H1 (cell line): ENCODE data around the gene METTL8. TPM values are rescaled to one million over a fixed set of nuclear protein-coding genes. Genes with fewer than 3 reads are reported as not detected.
"Not testable (repeated sequence)": the region's sequence is repeated elsewhere in the genome, so short reads cannot be mapped to it uniquely, and the experiment has no call there.

Experiments used
- CTCF ChIA-PET: fragments of 300-600 bp; sonication (Branson Sonifier 250); formaldehyde crosslinking; loops from one replicate; lab custom pipeline; 2021; ENCODE audit not compliant: partially characterized antibody; lab: Charles Lee
- POLR2A ChIA-PET: fragments of 300-600 bp; sonication (Branson Sonifier 250); formaldehyde crosslinking; loops from one replicate; lab custom pipeline; 2021; ENCODE audit warnings: inconsistent platforms; ENCODE audit not compliant: partially characterized antibody; lab: Charles Lee
- DNase-seq, 2 experiments: peaks; one replicate each; pipeline versions ENCODE4 v3.0.0 to v3.0.0-alpha.2; 2010 to 2022; ENCODE audit warnings: low spot score in 2 of 2, low read depth in 1 of 2, mixed read lengths in 1 of 2
- FAIRE-seq: peaks from 2 replicates; lab custom pipeline; 2011; peaks lifted over from hg19 to GRCh38; lab: Jason Lieb, UNC
- H2AFZ ChIP-seq: 2 replicates; pipeline ENCODE4 v1.8.1; 2012; ENCODE audit warnings: low read length, inconsistent platforms
- H2AK5ac ChIP-seq: 2 replicates; pipeline ENCODE4 v1.6.1; 2013; ENCODE audit warnings: low read depth, low read length
- H2BK120ac ChIP-seq: replicated peaks from 2 replicates; pipeline ENCODE3; 2013; ENCODE audit warnings: low read depth, low read length, inconsistent platforms
- H2BK12ac ChIP-seq: 2 replicates; pipeline ENCODE4 v1.6.1; 2013; ENCODE audit warnings: low read depth, low read length
- H2BK15ac ChIP-seq: 2 replicates; pipeline ENCODE4 v1.6.1; 2013; ENCODE audit warnings: low read length
- H2BK20ac ChIP-seq: 2 replicates; pipeline ENCODE4 v1.6.1; 2013; ENCODE audit warnings: low read length
- H2BK5ac ChIP-seq: 2 replicates; pipeline ENCODE4 v1.6.1; 2013; ENCODE audit warnings: low read depth, low read length
- H3K14ac ChIP-seq: 2 replicates; pipeline ENCODE4 v1.6.1; 2013; ENCODE audit warnings: inconsistent platforms; ENCODE audit not compliant: insufficient read length
- H3K18ac ChIP-seq: 2 replicates; pipeline ENCODE4 v1.6.1; 2013; ENCODE audit warnings: low read length; ENCODE audit errors: extremely low read depth
- H3K23ac ChIP-seq: 2 replicates; pipeline ENCODE4 v1.6.1; 2013; ENCODE audit warnings: inconsistent platforms; ENCODE audit not compliant: insufficient read length
- H3K23me2 ChIP-seq: 2 replicates; pipeline ENCODE4 v1.6.1; 2013; ENCODE audit warnings: low read depth, low read length
- H3K27ac ChIP-seq: 2 replicates; pipeline ENCODE4 v1.6.1; 2011; ENCODE audit warnings: low read depth, low read length, inconsistent platforms
- H3K27me3 ChIP-seq, 4 experiments: replicated peaks in 1 of 4; 1 replicate in 1 of 4; 2 replicates in 3 of 4; pipeline versions ENCODE4 v1.6.1 to v1.8.1; 2011 to 2013; ENCODE audit warnings: low read length in 3 of 4, mild to moderate bottlenecking in 3 of 4, inconsistent platforms in 2 of 4, mixed read lengths in 2 of 4, moderate library complexity in 1 of 4; ENCODE audit not compliant: control insufficient read depth in 3 of 4, insufficient read depth in 3 of 4; ENCODE audit errors: extremely low read depth in 1 of 4
- H3K36me3 ChIP-seq, 4 experiments: 2 replicates each; pipeline versions ENCODE4 v1.6.1 to v1.8.1; 2011 to 2013; ENCODE audit warnings: mild to moderate bottlenecking in 4 of 4, low read length in 3 of 4, moderate library complexity in 2 of 4, control low read depth in 1 of 4, inconsistent platforms in 1 of 4; ENCODE audit not compliant: insufficient read depth in 4 of 4, control insufficient read depth in 2 of 4
- H3K4ac ChIP-seq: replicated peaks from 2 replicates; pipeline ENCODE3; 2013; ENCODE audit warnings: low read length, low read depth, mixed read lengths, inconsistent platforms; ENCODE audit not compliant: insufficient read length
- H3K4me1 ChIP-seq, 4 experiments: replicated peaks in 1 of 4; 1 replicate in 1 of 4; 2 replicates in 3 of 4; pipeline versions ENCODE4 v1.6.1 to v1.8.1; 2011 to 2013; ENCODE audit warnings: low read length in 3 of 4, inconsistent platforms in 2 of 4, mixed read lengths in 1 of 4; ENCODE audit not compliant: insufficient read depth in 4 of 4, control insufficient read depth in 3 of 4
- H3K4me2 ChIP-seq, 2 experiments: 2 replicates each; pipeline versions ENCODE4 v1.6.1 to v1.8.1; 2011 to 2013; ENCODE audit warnings: low read depth in 2 of 2, low read length in 2 of 2, control low read depth in 1 of 2, inconsistent platforms in 1 of 2, mild to moderate bottlenecking in 1 of 2; ENCODE audit not compliant: insufficient read depth in 1 of 2
- H3K4me3 ChIP-seq, 4 experiments: fragments of 200-600, 300-600 bp in 1 of 4; sonication (generic), shearing (Covaris generic), sonication (Bioruptor Twin) in 1 of 4; 2 replicates each; pipeline versions ENCODE4 v1.5.1 to v1.8.1; 2011 to 2016; ENCODE audit warnings: low read length in 4 of 4, low read depth in 3 of 4, control low read depth in 2 of 4, inconsistent platforms in 2 of 4, mild to moderate bottlenecking in 2 of 4, mixed read lengths in 1 of 4, moderate library complexity in 1 of 4; ENCODE audit not compliant: insufficient read depth in 2 of 4; ENCODE audit errors: extremely low read depth in 1 of 4
- H3K56ac ChIP-seq: replicated peaks from 2 replicates; pipeline ENCODE3; 2013; ENCODE audit warnings: low read depth, mild to moderate bottlenecking, mixed read lengths, low read length, inconsistent platforms; ENCODE audit not compliant: insufficient read length
- H3K79me1 ChIP-seq: 2 replicates; pipeline ENCODE4 v1.6.1; 2013; ENCODE audit warnings: low read depth, low read length, control low read depth
- H3K79me2 ChIP-seq, 2 experiments: 2 replicates each; pipeline versions ENCODE4 v1.6.1 to v1.8.1; 2012 to 2013; ENCODE audit warnings: low read length in 2 of 2, mild to moderate bottlenecking in 2 of 2, inconsistent platforms in 1 of 2; ENCODE audit not compliant: insufficient read depth in 2 of 2, control insufficient read depth in 1 of 2
- H3K9ac ChIP-seq, 4 experiments: replicated peaks in 1 of 4; 1 replicate in 1 of 4; 2 replicates in 3 of 4; pipeline versions ENCODE4 v1.6.1 to v1.8.1; 2011 to 2013; ENCODE audit warnings: low read depth in 3 of 4, low read length in 3 of 4, control low read depth in 2 of 4, mild to moderate bottlenecking in 2 of 4, moderate library complexity in 2 of 4, inconsistent platforms in 1 of 4; ENCODE audit errors: extremely low read depth in 1 of 4
- H3K9me3 ChIP-seq, 2 experiments: 2 replicates each; pipeline versions ENCODE4 v1.6.1 to v1.8.1; 2012 to 2013; ENCODE audit warnings: mild to moderate bottlenecking in 2 of 2, moderate library complexity in 2 of 2, control low read depth in 1 of 2, inconsistent platforms in 1 of 2, low read depth in 1 of 2, low read length in 1 of 2, mixed read lengths in 1 of 2; ENCODE audit not compliant: insufficient read depth in 2 of 2
- H4K20me1 ChIP-seq, 2 experiments: replicated peaks in 1 of 2; 2 replicates each; pipeline versions ENCODE3 to v1.8.1; 2011 to 2013; ENCODE audit warnings: inconsistent platforms in 2 of 2, low read length in 2 of 2, mild to moderate bottlenecking in 1 of 2; ENCODE audit not compliant: insufficient read depth in 2 of 2, control insufficient read depth in 1 of 2
- H4K5ac ChIP-seq: 2 replicates; pipeline ENCODE4 v1.6.1; 2013; ENCODE audit warnings: low read length, low read depth, mixed read lengths, inconsistent platforms; ENCODE audit not compliant: insufficient read length
- H4K8ac ChIP-seq: 2 replicates; pipeline ENCODE4 v1.8.0; 2013; ENCODE audit warnings: mild to moderate bottlenecking, moderate library complexity, low read length, inconsistent platforms; ENCODE audit not compliant: insufficient read depth; ENCODE audit errors: extremely low read depth
- H4K91ac ChIP-seq: replicated peaks from 2 replicates; pipeline ENCODE3; 2013; ENCODE audit warnings: low read length, mixed read lengths, inconsistent platforms; ENCODE audit not compliant: insufficient read length
- EZH2 ChIP-seq: fragments of 200-600 bp; sonication (generic); IDR thresholded peaks from 2 replicates; pipeline ENCODE4 v1.7.1; 2012; ENCODE audit warnings: low read depth, mild to moderate bottlenecking, moderate library complexity, low read length, inconsistent platforms; ENCODE audit not compliant: severe bottlenecking
- SIN3A ChIP-seq, 2 experiments: IDR thresholded peaks in 1 of 2; conservative IDR thresholded peaks in 1 of 2; 2 replicates each; pipeline ENCODE4 v1.6.1; 2011 to 2012; ENCODE audit warnings: low read length in 2 of 2, improper control_type of control experiment in 1 of 2, low read depth in 1 of 2, mild to moderate bottlenecking in 1 of 2
- WGBS, 2 experiments: shearing (Covaris generic) in 1 of 2; methylation state at CpG; one replicate each; pipeline versions ENCODE4 v1.1.6 to v1.1.7; 2013 to 2015; ENCODE audit warnings: low lambda C conversion rate in 2 of 2, mixed read lengths in 2 of 2, inconsistent platforms in 1 of 2, low coverage in 1 of 2, missing lambda C conversion rate in 1 of 2; ENCODE audit not compliant: insufficient replicate concordance in 2 of 2, insufficient coverage in 1 of 2, insufficient read length in 1 of 2; ENCODE audit errors: extremely low coverage in 1 of 2, missing lambda C conversion rate in 1 of 2; 5-methylcytosine and 5-hydroxymethylcytosine counted together
- polyA plus RNA-seq, 7 experiments: library from polyadenylated mRNA; depleted of rRNA in 3 of 7; stranded (reverse) in 5 of 7; unstranded in 2 of 7; fragments of >200 nt in 5 of 7; fragments of 200-250 nt in 2 of 7; gene quantifications; 1 replicate in 5 of 7; 2 replicates in 1 of 7; 4 replicates in 1 of 7; pipeline versions ENCODE4 v1.2.1 to v1.2.3, GENCODE V29; 2011 to 2013; ENCODE audit warnings: missing spikeins in 2 of 7, mixed read lengths in 2 of 7
- total RNA-seq: library from RNA; stranded (reverse); fragmentation: NEBNext Ultra II Directional; extraction: Animal tissue kit (Norgen Biotek cat#: 25700); gene quantifications from 2 replicates; pipeline ENCODE4 v1.2.1, GENCODE V29; 2021
- TF ChIP-seq, protein P1 (sequence below): IDR thresholded peaks from 2 replicates; pipeline ENCODE4 v1.6.1; 2011; ENCODE audit warnings: low read length, improper control_type of control experiment

The METTL8 gene
- total and polyA plus RNA-seq, 2 of the 8 experiments (the other 6 are each of a cell fraction or from before 2014, with no cell fraction given), result 17.6 to 79.7 TPM

DNA sequence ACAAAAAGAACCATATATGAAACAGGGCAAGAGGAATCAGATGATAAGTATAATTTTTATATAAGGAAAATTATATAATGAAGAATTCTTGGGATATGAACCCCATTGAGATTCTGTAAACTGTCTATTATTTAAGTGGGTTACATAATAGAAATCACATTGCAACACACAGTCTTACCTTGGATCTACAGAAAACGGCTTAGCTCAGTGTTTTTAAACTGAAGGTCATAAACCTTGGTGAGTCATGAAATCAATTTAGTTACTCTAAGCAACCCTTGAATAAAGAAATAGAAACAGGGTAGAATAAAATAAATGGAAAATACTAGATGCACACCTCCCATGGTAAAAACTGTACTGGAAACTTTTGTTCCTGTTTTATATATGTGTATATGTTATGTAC is 50.7 kb downstream of the METTL8 start (continued):
- TF ChIP-seq, protein P1, sequence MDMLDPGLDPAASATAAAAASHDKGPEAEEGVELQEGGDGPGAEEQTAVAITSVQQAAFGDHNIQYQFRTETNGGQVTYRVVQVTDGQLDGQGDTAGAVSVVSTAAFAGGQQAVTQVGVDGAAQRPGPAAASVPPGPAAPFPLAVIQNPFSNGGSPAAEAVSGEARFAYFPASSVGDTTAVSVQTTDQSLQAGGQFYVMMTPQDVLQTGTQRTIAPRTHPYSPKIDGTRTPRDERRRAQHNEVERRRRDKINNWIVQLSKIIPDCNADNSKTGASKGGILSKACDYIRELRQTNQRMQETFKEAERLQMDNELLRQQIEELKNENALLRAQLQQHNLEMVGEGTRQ, result no peak
- TF ChIP-seq SIN3A (conservative IDR thresholded peaks at IDR 0.05 in 1 of 2, IDR thresholded peaks at IDR 0.05 in 1 of 2; ENCODE audit: low read depth in 1 of 2, low read length in 2 of 2), result no peak
- TF ChIP-seq EZH2, result no peak

DNA sequence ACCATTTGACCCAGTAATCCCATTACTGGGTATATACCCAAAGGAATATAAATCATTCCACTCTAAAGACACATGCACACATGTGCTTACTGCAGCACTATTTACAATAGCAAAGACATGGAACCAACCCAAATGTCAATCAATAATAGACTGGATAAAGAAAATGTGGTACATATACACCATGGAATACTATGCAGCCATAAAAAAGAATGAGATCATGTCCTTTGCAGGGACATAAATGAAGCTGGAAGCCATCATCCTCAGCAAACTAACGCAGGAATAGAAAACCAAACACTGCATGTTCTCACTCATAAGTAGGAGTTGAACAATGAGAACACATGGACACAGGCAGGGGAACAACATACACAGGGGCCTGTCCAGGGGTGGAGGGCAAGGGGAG is 51.6 kb downstream of the METTL8 start:
- H2AK5ac ChIP-seq, H4K91ac ChIP-seq, H3K23ac ChIP-seq, H3K79me1 ChIP-seq, POLR2A ChIA-PET, H2BK12ac ChIP-seq, H3K4me3 ChIP-seq, H3K4me2 ChIP-seq, FAIRE-seq, H2BK15ac ChIP-seq, H4K8ac ChIP-seq, H4K5ac ChIP-seq, H3K9me3 ChIP-seq, H4K20me1 ChIP-seq, H3K14ac ChIP-seq, H3K27ac ChIP-seq, H2BK120ac ChIP-seq, H3K56ac ChIP-seq, H2BK5ac ChIP-seq, DNase-seq, H3K18ac ChIP-seq, H3K9ac ChIP-seq, H2AFZ ChIP-seq, H2BK20ac ChIP-seq, H3K23me2 ChIP-seq, H3K4ac ChIP-seq, H3K36me3 ChIP-seq, H3K27me3 ChIP-seq: not testable (repeated sequence)
- H3K4me1 ChIP-seq, result peaks cover 4 to 11% (median 6%) of the 10 kb centered on the region in 4 experiments; a peak in 5 of 7 replicates
- peaks cover 0 to 62% of the 10 kb centered on the region in 2 experiments; a peak in 2 of 4 replicates for H3K79me2 ChIP-seq
- 100% methylated on average over 1 of the region's 1 CpG; no CpG with 5 or more reads in 1 of the 2 experiments for WGBS, 2 experiments
- CTCF ChIA-PET, result interaction anchor here (1.6 kb wide), 1 partner anchor 17 kb away, joined by 3 read pairs; no protein-coding TSS in a partner anchor
